ENCODE measurements around the gene HINFP.

Gene HINFP, protein sequence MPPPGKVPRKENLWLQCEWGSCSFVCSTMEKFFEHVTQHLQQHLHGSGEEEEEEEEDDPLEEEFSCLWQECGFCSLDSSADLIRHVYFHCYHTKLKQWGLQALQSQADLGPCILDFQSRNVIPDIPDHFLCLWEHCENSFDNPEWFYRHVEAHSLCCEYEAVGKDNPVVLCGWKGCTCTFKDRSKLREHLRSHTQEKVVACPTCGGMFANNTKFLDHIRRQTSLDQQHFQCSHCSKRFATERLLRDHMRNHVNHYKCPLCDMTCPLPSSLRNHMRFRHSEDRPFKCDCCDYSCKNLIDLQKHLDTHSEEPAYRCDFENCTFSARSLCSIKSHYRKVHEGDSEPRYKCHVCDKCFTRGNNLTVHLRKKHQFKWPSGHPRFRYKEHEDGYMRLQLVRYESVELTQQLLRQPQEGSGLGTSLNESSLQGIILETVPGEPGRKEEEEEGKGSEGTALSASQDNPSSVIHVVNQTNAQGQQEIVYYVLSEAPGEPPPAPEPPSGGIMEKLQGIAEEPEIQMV

DNA sequence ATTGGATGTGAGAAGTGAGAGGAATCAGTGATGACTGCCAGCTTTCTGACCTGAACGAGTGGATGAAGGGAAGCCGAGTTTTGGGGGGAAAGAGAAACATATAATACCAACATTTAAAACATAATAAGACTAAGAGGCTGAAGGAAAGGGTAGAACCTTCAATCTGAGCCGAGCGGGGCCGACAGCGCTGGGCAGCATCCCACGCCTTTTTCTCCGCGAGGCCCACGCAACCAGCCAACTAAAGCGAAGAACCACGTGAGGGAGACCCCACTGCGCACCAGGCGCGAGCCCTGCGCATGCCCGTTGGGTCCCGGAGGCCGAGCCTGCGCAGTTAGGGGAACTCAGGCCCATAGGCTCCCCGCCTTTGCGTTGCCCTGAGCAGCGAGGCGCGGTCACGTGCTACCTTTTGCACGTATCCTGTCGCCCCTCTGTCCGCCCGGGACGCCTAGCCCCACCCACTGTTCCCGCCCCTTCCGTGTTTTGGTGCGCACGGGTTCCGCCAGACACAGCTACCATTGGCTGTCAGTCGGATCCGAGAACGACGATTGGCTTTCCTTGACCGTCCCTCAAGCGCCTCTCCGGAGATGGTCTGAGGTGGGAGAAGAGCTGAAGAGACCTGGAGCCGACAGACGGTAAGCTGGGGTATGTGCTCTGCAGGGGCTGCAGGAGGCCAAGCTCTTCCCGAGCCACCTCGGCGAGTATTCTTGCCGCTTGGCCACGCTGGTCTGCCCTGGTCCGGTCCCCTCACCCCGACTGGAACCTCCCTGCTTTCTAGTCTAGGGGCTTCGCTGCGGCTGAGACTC, at the start of gene HINFP:
Gene HINFP, plus strand, starts transcription at position 573 of the 803 bp plus-strand sequence. CDS start 5,365 bp downstream, outside the sequence.
- H3K4me3 ChIP-seq (ENCODE audit: low read depth, low read length): peak within 1 kb of the TSS; percentile 86

DNA sequence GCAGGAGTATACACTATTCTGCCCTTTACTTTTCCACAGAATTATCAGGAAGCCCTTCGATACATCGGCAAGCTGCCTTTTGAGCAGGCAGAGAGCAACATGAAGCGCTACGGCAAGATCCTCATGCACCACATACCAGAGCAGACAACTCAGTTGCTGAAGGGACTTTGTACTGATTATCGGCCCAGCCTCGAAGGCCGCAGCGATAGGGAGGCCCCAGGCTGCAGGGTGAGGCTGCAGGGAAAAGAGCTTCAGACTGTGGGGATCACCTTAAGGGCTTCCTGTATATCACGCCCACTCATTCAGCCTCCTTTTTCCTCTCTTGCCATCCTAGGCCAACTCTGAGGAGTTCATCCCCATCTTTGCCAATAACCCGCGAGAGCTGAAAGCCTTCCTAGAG, 43.5 kb upstream of the HINFP start:
- no peak overlapping the region for H3K4me3 ChIP-seq (ENCODE audit: low read depth, low read length)

DNA sequence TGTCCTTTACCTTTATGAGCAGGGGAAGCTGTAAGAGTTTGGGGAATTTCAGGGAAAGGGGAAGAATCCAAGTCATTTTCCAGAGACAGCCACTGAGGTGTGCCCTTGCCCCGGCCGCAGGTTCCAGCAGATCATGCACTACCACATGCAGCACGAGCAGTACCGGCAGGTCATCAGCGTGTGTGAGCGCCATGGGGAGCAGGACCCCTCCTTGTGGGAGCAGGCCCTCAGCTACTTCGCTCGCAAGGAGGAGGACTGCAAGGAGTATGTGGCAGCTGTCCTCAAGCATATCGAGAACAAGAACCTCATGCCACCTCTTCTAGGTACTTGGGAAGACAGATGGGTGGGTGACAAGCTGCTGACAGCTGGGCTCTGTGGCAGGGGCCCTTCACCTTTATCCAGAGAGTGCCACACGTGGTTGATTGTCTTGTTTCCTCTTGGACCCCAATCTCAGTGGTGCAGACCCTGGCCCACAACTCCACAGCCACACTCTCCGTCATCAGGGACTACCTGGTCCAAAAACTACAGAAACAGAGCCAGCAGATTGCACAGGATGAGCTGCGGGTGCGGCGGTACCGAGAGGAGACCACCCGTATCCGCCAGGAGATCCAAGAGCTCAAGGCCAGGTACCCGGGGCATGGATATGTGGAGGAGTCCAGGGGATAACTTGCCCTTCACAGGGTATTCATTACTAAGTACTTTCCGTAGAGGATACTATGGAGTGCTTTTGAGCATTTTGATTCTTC, 42.5 kb upstream of the HINFP start:
- H3K4me3 ChIP-seq (ENCODE audit: low read depth, low read length): no peak overlapping the region

DNA sequence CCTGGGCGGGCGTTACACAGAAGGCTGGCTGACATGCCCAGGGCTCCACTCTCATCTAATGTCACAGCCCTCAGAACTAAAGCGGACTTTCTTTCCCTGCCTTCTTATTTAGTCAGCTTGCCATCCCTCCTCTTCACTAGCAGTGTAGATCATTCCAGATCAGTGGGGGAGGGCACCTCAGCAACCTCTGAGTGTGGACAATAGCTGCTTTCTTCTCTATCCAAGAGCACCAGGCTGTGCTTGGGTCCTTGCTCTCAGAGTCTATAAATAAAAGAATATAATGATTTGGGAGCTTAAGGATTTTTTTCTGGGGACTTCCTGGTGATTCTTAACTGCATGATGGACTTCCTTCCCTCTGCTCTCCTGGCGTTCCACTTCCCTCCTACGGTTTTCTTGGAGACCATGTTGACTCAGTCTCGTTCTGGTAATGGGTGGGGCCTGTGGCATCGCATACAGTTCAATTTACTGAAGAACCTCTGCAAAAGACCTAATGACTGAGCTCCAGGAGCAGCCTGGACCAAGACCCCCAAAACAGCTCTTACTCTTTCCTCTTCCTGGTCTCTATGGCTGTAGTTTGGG, 39.6 kb upstream of the HINFP start:
- no peak overlapping the region for H3K4me3 ChIP-seq (ENCODE audit: low read depth, low read length)

DNA sequence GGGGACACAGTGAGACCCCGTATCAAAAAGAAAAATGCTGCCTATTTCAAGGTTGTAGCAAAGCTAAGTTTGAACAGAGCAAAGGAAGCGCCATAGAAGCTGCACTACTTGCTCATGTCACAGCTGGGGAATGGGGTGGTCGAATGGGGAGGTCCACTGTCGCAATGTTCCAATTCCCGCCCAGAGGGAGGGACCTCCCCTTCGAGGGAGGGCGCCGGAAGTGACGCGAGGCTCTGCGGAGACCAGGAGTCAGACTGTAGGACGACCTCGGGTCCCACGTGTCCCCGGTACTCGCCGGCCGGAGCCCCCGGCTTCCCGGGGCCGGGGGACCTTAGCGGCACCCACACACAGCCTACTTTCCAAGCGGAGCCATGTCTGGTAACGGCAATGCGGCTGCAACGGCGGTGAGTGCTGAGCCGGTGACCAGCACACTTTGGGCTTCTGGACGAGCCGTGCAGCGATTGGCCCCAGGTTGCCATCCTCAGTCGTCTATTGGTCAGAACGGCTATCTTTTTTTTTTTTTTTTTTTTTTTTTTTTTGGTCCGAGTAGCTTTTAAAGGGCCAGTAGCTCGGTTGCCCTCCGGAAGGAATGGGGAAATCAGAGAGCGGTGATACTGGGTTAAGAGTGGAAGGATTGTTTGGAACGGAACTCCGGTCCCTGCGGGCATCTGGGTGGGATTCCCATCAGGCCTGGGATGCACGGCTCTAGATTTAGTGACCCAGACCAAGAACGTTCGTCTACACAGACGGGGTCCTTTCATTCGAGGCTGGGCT, 36.5 kb upstream of the HINFP start, which contains the start of gene HMBS:
Gene HMBS, plus strand, starts transcription at position 219 of the 774 bp plus-strand sequence. Its CDS starts 153 bp downstream, at position 372.
- H3K4me3 ChIP-seq (ENCODE audit: low read depth, low read length): peak within 1 kb of the TSS; percentile 94

DNA sequence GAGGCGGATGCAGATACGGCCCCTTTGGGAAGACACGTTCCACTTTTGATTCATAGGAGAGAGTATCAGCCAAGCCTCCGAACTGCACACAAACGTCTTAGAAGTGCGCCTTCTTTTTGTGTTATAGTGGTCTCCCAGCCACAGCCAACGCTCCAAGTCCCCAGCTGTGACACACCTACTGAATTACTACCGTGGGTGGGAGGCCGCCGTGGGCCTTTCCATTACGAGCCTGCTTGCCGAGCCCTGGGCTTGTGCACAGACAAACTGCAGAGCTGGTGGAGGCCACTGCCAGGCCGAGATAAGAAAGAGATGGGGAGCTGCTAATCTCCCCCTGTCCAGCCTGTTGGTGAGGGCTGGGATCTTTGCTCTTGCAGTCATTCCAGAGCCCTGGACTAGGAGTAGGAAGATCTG, 35.9 kb upstream of the HINFP start:
- peak overlapping the region; percentile 94 for H3K4me3 ChIP-seq (ENCODE audit: low read depth, low read length)

DNA sequence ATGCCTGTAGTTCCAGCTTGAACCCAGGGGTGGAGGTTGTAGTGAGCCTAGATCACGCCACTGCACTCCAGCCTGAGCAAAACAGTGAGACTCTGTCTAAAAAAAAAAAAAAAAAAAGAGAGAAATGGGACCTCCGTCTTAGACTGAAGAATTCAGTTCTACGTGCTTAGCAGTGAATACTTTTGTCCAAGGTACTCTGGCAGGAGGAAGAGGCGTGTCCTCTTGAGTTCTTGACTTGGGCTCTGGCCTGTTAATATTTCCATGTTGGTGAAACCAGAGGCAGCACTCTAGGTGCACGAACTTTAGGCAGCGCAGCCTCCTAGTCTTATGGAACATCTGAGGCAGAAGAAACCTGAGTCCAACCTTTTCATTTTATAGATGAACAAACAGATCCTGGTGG, 34.3 kb upstream of the HINFP start:
- no peak overlapping the region for H3K4me3 ChIP-seq (ENCODE audit: low read depth, low read length)

DNA sequence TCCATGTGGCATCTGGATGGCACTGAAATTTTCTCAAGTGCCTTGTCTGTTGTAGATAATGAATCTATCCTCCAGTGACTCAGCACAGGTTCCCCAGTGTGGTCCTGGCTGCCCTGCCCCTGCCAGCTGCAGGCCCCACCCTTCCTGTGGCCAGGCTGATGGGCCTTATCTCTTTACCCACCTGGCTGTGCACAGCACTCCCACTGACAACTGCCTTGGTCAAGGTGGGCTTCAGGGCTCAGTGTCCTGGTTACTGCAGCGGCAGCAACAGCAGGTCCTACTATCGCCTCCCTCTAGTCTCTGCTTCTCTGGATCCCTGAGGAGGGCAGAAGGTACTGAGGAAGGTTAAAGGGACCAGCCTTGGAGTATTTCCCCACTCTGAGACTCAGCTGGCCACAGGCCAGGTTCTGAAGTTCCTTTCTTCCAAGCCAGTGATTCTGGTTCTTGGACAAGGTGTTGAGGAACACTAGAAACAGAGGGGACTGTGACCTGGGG, 33.6 kb upstream of the HINFP start:
- no peak overlapping the region for H3K4me3 ChIP-seq (ENCODE audit: low read depth, low read length)

DNA sequence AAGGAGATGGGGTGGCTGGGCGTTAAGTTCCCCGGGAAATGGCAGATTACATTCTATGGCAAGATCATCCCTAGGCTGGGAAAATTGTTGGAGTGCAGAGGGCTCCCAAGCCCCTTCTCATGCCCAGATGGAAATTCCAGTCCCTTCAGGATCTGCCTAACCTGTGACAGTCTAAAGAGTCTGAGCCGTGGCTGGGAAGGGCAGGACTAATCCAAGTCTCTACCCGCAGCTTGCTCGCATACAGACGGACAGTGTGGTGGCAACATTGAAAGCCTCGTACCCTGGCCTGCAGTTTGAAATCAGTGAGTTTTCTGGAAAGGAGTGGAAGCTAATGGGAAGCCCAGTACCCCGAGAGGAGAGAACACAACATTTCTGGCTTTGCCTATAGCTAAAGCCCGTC, 33.0 kb upstream of the HINFP start:
- H3K4me3 ChIP-seq (ENCODE audit: low read depth, low read length): no peak overlapping the region

DNA sequence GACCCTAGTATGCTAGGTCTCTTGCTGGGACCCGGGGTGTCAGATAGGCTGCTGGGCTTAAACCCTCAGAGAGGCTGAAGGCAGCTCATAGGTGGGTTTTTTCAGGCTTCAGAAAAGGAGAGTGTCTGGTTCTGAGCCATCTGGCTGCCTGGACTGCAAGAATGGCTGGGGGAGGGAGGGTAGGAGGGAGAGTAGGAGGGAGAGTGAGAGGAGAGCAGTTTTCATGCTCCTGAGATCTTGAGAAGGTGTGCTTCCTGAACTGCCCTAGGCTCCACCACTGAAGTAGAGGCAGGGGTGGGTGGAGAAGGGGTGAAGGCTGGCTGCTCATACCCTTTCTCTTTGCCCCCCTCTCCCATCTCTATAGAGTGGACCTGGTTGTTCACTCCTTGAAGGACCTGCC, 32.1 kb upstream of the HINFP start:
- H3K4me3 ChIP-seq (ENCODE audit: low read depth, low read length): no peak overlapping the region

DNA sequence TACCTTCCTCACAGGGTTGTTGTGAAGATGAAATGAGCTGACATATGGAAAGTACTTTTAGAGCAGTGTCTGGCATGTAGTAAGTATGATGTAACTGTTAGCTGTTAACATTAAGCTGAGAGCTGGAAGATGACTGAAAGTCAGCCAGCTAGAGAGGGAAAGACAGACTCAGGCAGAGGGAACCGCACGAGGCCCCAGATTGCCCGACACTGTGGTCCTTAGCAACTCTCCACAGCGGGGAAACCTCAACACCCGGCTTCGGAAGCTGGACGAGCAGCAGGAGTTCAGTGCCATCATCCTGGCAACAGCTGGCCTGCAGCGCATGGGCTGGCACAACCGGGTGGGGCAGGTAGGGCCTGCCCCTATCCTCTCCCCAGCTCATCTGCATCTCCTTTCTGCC, 30.2 kb upstream of the HINFP start:
- no peak overlapping the region for H3K4me3 ChIP-seq (ENCODE audit: low read depth, low read length)

DNA sequence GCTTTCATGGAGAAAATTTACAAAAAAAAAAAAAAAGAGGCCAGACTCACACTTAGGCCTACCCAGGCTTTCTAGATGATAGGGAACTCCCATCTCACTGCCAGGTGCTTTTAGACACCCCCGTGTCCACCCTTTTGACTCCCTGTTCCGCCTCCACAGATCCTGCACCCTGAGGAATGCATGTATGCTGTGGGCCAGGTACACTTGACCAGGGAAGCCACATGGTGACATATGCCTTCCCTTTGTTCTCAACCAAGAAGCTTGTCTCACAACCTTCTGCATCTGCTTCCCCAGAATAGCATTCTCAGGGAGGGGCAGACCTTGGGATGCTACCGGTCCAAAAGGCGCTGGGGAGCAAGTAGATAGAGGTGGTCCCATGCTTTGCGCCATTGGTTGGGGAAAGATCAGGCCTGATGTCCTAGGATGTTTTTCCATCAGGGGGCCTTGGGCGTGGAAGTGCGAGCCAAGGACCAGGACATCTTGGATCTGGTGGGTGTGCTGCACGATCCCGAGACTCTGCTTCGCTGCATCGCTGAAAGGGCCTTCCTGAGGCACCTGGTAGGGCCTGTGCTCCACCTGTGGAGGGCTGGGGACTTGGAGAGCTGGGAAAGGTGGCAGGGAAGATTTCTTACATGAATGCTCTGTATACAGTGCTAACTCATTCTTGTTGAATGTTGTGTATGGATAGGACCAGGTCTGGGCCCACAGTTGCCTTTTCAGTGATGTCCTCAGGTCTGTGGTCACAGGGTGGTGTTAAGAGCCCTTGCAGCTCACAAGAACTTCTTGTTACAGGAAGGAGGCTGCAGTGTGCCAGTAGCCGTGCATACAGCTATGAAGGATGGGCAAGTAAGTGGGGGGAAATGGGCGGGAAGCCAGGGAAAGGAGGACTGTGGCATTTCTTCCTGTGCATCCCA, 29.2 kb upstream of the HINFP start:
- no peak overlapping the region for H3K4me3 ChIP-seq (ENCODE audit: low read depth, low read length)

DNA sequence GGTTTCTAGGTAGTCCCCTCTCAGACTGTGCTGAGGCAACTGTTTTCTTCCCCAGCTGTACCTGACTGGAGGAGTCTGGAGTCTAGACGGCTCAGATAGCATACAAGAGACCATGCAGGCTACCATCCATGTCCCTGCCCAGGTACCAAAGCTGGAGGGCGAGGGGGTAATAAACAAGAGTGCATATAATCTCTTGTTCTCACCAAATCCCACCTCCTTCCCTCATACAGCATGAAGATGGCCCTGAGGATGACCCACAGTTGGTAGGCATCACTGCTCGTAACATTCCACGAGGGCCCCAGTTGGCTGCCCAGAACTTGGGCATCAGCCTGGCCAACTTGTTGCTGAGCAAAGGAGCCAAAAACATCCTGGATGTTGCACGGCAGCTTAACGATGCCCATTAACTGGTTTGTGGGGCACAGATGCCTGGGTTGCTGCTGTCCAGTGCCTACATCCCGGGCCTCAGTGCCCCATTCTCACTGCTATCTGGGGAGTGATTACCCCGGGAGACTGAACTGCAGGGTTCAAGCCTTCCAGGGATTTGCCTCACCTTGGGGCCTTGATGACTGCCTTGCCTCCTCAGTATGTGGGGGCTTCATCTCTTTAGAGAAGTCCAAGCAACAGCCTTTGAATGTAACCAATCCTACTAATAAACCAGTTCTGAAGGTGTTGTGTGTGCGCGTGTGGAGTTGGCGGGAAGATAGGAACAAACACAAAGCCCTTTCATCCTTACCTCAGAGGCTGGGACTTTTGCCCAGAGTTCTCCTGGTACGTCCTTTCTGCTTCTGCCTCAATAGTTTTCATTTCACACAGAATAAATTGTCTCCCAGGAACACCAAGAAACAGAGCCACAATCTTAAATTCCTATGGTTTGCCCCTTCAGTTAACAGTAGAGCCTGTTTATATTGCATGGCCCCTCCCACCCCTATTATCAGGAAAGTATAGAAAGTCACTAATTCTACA, 28.2 kb upstream of the HINFP start:
- H3K4me3 ChIP-seq (ENCODE audit: low read depth, low read length): peak overlapping the region; percentile 83

DNA sequence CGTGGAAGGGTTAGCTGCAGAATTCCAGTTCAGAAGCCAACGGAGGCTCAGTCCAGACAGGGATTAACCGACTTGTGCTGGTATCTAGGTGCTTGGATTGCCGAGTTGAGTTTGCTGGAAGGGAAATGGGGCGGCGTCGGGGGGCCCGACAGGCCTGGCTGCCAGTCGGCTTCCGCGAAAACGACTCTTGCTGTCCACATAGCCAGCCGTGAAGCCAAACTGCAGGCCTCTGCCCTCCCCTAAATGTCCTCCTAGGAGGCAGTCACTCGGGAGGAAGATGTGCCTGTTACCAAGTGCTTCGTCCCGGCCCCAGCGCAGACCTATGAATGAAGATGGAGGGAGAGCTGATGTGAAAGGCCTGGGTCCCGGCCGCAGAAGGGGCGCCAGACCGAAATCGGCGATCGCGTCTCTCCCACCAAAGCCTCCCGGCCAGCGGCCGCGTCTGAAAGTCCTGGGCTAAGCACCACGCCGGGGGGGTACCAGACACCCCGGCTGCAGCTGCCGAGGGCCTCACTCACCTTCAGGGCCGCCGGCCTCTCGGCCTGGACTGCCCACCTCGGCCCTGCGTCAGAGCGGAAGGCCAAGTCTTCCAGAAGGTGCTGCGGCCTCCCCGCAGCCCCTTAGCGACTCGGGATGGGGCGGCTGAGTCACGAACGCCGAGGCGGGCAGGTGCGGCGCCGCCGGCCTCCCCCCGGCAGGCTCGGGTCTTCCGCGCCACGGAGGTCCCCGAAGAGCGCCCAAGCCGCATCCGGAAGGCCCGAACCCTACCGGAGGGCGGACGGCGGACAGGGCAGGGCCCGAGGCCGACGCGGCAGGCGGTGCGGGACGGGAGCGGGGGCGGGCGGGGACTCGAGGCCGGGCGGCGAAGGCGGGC, 27.2 kb upstream of the HINFP start:
- H3K4me3 ChIP-seq (ENCODE audit: low read depth, low read length): peak overlapping the region; percentile 83

DNA sequence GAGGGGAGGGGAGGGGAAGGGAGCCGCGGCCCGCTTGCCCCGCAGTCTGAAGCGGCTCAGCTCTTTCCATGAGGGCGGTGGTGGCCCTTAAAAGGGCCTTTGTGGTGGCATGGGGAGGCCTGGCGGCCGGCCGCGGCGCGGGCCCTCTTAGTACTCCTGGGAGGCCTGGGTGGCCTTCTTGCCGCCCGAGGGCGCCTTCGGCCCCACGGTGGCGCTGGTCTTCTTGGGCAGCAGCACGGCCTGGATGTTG, 26.6 kb upstream of the HINFP start:
- H3K4me3 ChIP-seq (ENCODE audit: low read depth, low read length): peak overlapping the region; percentile 83

DNA sequence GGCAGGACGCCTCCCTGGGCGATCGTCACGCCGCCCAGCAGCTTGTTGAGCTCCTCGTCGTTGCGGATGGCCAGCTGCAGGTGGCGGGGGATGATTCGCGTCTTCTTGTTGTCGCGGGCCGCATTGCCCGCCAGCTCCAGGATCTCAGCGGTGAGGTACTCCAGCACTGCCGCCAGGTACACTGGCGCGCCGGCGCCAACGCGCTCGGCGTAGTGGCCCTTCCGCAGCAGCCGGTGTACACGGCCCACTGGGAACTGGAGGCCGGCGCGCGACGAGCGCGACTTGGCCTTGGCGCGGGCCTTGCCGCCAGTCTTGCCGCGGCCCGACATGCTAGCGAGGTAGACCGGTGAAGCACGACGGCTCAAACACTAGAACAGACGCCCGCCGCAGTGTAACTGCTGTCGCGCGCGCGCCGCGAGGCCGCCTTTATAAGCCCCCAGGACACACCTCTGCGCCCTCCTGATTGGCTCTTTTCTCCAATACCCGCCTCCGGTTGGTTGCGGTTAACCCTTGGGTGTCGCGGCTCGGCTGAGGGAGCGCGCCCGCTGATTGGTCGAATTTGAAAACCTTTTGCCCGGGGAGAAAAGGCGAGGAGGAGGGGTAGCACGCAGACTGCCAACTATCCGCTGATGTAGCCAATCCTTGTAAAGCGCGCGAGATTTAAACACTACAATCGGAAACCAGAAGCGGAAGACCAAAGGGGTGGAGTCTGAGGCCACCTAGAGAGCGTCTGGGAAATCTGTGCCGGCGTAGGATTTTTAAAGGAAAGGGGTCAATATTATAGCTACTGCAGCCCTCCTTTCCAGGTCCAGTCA, 26.1 kb upstream of the HINFP start:
- peak overlapping the region; percentile 83 for H3K4me3 ChIP-seq (ENCODE audit: low read depth, low read length)

Measured in iPS-11a (cell line).